Right ventricle myocardium superior (tissue), 1 donor: ENCODE measurements around the gene PCBP1. TPM values are rescaled to one million over a fixed set of nuclear protein-coding genes. Genes with fewer than 3 reads are reported as not detected.
A peak's percentile ranks its signal among the peaks of the same experiment; 100 is the strongest.
"Not testable (repeated sequence)": the region's sequence is repeated elsewhere in the genome, so short reads cannot be mapped to it uniquely, and the experiment has no call there.

ENCODE experiments used
- ATAC-seq: fragments of 200-7000 bp; cut with Tn5 transposase; one replicate; pipeline ENCODE4 v1.9.1; 2020; ENCODE audit warnings: mild to moderate bottlenecking; ENCODE audit not compliant: poor library complexity
- DNase-seq: peaks from one replicate; pipeline ENCODE4 v3.0.0-alpha.2; 2020
- intact Hi-C: fragments of 100-400 bp; cut with DNase I; formaldehyde crosslinking; loops from one replicate; pipeline ENCODE4 v1.11.2; 2022
- total RNA-seq: library from RNA; stranded (reverse); fragmentation: NEBNext Ultra II Directional; extraction: Animal tissue kit (Norgen Biotek cat#: 25700); gene quantifications from one replicate; pipeline ENCODE4 v1.2.1, GENCODE V29; 2021
- donor health status: DM: no; HTN: yes; CAD: no; lungs with severe emphysema.

Gene PCBP1
- total RNA-seq, 1 donor from 2014 or later, result 201 TPM

DNA sequence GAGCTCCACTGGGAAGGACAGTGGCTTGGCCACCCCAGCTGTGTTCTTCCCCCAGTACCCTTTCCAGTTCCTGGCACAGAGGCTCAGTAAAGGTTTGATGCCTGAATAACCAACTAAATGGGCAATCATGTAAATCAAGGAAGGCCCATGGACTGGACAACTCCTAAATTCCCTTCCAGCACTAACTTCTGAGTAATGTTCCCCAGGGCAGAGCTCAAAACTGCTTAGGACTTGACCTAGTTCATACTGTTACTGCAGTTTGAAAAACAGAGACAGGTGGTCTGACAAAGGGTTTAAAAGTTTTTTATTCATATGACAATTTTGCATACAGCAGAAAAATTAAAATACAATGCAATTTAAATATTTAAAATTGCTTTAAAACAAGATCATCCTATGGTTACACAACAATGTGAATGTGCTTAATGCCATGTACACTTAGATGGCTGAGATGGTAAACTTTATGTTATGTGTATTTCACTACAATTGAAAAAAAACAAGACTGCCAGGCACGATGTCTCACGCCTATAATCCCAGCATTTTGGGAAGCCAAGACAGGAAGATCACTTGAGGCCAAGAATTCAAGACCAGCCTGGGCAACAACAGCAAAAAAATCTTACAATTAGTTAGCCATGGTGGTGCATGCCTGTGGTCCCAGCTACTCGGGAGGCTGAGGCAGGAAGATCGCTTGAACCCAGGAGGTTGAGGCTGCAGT is 26.2 kb downstream of the PCBP1 start:
- DNase-seq (no peak), ATAC-seq (no peak)
- intact Hi-C loops, result no loop called here

DNA sequence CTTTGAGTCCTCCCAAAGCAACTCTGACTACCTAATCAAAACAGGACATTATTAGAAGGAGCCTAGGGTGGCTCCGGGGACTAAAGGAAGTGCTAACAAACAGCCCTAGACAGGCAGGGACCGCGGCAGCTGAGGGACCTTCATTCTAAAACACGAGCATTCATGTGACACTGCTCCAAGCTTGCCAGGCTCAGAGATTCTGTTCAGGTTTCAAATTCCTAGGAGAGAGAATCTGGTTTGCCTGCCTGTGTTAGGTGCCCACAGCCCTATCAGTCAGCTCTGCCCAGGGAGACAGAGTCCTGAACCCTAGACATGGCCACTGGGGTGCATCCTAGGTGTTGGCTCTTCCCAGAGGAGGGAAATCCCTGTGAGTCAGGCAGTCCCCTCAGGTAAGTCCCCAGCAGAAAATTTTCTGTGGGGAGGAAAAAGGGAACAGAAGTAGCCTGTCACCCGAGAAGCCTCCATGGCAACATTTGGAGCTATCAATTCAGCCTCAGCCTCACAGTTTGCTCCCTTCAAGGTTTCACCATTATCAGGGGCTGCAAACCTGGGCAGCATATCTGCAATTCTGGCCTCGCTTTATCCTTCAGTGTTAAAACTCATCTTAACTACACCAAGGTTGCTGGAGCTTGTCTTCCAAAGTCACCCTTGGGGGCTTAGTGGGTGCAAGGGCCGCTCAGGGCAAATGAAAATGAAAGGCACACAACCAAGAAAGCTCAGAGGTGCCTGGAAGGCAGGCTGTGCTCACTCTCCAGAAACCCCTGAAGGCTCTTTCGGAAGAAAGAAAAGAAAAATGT is 28.6 kb downstream of the PCBP1 start:
- peak; percentile 47 for DNase-seq
- peak; percentile 49 for ATAC-seq
- intact Hi-C loops, result no loop called here

DNA sequence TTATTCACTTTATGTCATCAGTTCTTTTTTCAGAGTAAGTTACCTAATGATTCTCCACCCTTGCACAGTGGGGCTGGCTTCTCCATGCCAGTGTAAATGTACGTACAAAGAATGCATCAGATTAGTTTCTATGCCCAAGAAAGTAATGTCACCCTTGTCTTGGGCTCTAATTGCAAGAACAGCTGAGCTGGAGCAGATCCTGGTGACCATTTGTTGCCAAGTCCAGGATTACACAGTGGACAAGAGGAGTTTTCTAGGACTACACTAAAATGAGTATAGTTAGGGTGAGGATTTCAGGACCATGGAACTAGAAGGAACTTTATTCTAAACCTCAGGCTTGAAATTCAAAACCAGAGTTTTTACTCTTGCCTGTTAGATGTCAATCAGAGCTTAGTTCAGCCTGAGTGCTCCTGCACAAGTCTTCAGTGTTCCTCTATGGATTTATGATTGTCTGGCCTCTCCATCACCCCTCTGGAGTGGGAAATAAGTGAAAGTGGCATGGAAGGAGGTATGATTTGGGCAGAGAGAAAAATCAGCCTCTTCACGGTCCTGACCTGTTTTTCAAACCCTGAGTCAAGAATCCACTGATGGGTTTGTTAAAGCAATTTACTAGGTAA is 29.8 kb downstream of the PCBP1 start:
- ATAC-seq, result no peak
- intact Hi-C loops, result no loop called here
- DNase-seq, result no peak

DNA sequence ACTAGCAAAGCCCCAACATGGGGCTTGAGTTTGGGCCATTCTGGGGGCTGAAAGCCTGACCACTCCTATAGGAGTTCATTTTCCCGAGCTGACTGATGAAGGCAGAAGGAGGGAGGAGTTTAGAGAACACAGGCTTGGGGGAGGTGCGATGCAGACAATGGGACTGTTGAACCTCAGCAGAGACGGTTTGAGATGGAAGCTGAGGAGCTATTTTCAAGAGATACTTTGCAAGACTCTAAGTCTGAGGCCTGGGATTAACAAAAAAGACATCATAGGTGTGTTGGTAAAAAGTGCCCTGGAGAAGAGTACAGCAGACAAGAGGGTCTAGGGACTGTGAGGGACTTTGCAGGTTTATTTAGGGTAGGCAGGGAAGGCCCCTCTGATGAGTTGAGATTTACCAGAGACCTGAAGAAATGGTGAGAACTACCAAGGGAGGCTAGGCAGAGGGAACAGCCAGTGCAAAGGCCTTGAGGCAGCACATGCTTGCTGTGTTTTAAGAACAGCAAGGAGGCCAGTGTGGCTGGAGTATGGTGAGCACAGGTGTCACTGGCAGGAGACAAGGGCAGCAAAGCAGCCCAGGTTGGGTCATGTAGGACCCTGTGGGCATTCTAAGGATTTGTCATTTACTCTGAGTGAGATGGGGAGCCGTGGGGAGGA is 31.6 kb downstream of the PCBP1 start:
- DNase-seq, result no peak
- intact Hi-C loops, result no loop called here
- ATAC-seq, result no peak

DNA sequence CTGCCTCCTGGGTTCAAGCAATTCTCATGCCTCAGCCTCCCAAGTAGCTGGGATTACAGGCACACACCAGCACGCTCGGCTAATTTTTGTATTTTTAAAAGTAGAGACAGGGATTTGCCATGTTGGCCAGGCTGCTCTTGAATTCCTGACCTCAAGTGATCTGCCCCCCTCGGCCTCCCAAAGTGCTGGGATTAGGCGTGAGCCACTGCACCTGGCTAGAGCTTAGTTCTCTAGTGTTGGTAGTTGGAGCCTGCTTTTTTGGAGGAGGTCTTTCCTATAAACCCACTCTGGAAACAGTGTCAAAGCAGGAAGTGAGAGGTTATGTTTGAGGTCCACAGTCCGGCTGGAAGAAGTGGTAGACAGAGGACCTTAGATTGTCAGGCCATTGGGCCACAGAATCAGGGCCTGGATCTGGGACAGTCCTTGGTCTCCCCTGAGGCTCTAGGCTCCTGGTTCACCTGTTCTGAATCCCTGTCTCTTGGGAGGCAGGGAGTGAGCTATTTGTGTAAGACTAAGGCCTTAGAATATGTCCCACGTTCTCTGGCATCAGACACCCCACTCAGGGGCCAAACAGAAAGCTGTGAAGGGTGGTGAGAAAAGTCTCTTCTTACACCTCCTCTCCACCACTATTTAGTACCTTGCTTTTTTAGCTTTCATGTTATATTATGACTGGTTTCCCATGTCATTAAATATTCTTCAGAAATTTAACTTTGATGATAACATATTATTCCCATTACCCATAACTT is 34.5 kb downstream of the PCBP1 start:
- intact Hi-C loops, result no loop called here
- ATAC-seq (no peak), DNase-seq (no peak)

DNA sequence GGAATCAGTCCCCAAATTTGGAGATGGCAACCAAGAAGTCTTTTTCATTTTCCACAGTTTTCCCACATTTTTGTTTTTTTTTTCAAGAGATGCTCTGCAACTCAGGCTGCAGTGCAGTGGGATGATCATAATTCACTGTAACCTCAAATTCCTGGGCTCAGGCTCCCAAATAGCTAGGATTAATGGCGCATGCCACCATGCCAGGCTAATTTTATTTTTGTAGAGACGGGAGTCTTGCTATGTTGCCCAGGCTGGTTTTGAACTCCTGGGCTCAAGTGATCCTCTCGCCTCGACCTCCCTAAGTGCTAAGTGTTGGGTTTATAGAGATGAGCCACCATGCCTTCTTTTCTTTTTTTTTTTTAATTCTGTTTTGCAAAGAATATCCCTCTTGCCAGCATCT is 35.2 kb downstream of the PCBP1 start:
- intact Hi-C loops, result no loop called here
- DNase-seq, result no peak
- no peak for ATAC-seq

DNA sequence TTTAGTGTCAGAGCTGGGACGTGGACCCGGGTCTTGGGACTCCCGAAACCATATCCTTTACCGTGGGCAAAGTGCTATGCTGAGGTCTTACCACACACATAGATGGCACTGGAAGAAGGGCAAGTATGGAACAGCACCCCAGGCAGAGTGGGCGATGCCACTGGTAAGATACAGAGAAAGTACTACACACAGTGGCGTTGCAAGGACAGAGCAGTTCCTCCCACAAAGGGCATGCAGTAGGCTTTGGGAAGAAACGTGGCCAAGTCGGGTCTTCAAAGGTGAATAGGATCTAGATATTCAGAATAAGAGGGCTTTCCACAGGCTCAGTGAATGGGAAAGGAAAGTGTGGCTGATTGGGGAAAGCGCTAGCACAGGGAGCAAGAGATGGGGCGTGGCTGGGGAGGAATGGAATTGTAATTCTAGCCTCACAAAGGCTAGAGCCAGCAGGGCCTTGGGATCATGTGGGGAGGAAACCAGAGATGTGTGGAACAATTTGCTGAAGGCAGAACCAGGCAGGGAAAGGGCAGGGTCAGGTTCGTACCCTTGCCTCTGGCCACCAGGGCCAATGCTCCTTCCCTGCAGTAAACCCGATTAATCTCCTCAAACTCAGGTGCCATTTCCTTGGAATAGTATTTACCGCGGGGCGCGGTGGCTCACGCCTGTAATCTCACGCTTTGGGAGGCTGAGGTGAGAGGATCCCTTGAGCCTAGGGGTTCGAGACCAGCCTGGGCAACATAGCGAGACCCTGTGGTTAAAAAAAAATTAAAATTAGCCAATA is 36.0 kb downstream of the PCBP1 start:
- ATAC-seq (peak; percentile 61), DNase-seq (peak; percentile 64)
- intact Hi-C loops, result no loop called here

DNA sequence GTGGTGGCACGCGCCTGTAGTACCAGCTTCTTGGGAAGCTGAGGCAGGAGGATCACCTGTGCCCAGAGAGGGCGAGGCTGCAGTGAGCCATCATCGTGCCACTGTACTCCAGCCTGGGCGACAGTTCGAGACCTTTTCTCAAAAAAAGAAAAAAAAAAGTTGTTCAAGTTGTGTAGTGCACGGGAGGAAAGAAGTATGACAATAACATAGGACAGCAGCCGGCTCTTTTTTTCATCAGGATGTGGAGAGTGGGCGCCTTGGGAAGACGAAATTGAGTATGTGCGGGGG is 36.5 kb downstream of the PCBP1 start:
- intact Hi-C loops, result no loop called here
- no peak for DNase-seq
- no peak for ATAC-seq

DNA sequence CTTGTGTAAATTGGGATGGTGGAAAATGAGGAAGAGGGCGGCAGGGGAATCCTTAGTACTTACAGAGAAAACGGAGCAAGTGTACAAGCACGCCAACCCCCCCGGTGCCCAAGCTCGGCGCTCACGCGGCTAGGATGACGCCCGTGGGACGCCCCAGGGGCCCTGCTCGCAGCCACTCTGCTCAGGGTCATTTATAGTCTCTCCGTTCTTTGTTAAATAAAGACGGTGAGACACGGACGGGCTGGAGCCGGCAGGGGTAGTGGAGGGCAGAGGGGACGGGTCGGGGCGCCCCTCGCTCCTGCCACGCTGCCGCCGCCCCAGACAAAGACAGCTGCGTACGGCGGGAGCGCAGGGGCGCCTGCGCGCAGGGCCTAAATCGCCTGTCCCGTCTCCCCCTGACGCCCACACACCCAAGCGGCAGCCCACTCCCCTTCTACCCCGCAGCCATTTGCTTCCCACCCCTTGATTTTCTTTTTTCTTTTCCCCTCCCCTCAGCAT is 37.8 kb downstream of the PCBP1 start:
- intact Hi-C loops, result no loop called here
- DNase-seq, result peak; percentile 84
- ATAC-seq, result peak; percentile 68

DNA sequence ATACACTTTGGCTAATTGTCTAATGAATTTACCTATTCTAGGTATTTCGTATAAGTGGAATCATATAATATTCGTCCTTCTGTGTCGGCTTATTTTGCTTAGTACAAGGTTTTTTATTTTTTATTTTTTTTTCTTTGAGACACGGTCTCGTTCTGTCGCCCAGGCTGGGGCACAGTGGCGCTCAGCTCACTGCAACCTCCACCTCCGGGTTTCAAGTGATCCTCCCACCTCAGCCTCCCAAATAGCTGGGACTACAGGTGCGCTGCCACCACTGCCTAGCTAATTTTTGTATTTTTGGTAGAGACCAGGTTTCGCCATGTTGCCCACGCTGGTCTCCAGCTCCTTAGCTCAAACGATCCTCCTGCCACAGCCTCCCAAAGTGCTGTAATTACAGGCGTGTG is 38.2 kb downstream of the PCBP1 start:
- no peak for DNase-seq
- ATAC-seq, result no peak
- intact Hi-C loops, result no loop called here

DNA sequence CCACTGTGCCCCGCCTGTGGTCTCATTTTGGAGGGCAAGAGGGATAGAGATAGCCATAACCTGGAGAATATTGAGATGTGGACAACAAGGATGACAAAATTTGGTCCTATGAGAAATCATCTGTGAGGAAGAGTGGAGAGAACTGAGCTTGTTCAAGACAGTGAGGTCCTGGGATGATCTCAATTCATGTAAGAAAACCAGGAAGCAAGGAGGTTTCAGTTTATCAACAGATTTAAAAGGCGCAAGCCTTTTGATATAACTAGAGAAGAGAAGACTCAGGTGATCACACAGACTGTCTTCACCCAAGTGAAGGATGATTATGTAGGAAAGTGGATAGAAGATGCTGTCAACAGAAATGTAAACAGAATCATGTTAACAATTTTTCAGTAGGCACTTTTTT is 39.1 kb downstream of the PCBP1 start:
- no peak for ATAC-seq
- no peak for DNase-seq
- intact Hi-C loops, result no loop called here

DNA sequence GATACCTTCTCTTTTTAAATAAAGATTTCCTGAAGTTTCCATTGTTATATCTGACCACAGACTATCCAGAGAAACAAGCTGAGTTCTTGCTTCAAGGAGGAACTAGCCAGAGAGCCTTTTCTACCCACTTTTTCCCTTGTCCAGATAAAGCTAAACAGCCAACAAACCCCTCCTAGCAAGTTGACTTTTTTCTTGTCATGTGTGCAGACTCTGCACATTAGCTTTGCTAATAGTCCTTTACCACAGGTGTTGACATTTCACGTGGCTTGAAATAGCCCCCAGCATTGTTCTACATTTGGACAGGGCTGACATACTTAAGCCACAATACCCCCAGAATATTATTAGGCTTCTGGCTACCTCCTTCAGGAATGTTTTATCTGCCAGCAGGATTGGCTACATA is 40.7 kb downstream of the PCBP1 start:
- ATAC-seq (no peak), DNase-seq (no peak)
- intact Hi-C loops, result no loop called here

DNA sequence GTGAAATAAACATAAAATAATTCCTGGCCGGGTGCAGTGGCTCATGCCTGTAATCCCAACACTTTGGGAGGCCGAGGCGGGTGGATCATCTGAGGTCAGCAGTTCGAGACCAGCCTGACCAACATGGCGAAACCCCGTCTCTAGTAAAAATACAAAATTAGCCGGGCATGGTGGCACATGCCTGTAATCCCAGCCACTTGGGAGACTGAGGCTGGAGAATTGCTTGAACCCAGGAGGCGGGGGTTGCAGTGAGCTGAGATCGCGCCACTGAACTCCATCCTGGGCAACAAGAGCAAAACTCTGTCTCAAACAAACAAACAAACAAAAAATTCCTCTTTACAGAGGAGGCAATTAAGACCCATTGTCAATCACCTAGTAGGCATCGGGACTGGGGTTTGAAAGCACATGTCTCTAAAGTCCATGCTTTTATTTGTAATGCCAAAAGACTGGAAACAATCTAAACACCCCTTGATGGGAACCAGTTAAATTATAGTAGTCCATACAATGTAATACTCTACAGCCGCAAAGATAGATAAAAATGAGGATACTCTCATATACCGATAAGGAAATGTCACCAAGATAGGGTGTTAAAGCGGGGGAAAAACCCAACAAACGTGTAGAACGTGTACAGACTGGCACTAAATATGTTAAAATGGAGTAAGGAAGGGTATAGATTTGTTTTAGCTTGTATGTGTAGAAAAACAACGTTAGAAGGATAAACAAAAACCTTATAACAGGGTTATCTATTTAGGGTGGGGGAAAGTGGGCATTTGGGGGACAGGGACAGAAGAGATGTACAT is 44.3 kb downstream of the PCBP1 start:
- DNase-seq, ATAC-seq, intact Hi-C loops: not testable (repeated sequence)

DNA sequence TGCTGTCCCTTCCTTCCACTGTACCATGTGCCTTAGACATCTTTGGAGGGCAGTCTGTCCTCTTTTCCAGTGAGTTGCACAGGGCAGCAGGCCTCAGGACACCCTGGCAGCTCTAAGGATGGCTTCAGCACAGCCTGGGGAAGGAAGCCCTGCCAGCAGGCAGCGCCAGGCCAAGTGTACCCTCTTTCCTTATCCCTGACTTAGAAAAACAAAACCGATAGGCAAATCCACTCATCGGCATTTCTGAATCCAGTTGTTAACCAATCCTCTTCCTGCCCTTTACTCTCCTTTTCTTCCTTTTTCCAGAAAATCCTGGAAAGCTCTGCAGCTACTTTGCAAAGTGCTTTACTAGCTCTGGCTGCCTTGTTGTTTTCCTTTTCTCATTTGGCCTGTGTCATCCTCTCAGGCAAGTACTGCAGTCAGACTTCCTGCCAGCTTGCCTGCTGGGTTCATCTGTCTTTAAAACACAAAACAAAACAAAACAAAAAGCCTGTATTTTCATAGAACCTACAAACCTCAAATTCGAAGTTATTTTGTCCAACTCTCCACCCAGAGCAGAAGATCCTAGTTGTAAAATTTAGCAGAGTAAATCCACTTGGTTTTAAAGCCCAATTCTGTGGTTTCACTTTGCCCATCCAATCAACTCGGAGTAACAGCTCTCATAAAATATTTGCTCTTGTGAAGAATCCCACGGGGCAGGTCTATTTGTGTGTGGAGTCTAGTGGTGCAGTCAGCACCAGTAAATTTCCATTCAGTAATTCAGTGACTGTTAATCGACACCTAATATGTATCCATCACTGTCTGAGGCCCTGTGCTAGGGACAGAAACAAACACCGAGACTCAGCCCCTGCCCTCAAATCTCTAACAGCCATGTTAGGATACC is 45.2 kb downstream of the PCBP1 start:
- DNase-seq (peak; percentile 70), ATAC-seq (peak; percentile 81)
- intact Hi-C loops, result no loop called here

DNA sequence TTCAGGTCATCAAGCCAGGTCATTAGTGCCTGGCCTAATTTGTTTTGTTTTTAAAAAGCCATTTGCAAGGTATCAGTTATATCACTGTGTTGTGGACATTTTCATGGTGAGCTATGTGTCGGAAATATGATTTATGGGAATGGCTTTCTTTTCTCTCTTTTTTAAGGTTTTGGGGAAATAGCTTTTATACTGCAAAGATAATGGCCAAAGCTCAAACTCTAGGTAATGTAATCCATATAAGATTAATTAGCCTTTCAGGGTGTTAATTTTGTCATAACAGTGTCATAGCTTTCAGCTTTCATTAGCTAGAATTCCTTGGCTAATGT is 45.8 kb downstream of the PCBP1 start:
- no peak for ATAC-seq
- intact Hi-C loops, result no loop called here
- no peak for DNase-seq

DNA sequence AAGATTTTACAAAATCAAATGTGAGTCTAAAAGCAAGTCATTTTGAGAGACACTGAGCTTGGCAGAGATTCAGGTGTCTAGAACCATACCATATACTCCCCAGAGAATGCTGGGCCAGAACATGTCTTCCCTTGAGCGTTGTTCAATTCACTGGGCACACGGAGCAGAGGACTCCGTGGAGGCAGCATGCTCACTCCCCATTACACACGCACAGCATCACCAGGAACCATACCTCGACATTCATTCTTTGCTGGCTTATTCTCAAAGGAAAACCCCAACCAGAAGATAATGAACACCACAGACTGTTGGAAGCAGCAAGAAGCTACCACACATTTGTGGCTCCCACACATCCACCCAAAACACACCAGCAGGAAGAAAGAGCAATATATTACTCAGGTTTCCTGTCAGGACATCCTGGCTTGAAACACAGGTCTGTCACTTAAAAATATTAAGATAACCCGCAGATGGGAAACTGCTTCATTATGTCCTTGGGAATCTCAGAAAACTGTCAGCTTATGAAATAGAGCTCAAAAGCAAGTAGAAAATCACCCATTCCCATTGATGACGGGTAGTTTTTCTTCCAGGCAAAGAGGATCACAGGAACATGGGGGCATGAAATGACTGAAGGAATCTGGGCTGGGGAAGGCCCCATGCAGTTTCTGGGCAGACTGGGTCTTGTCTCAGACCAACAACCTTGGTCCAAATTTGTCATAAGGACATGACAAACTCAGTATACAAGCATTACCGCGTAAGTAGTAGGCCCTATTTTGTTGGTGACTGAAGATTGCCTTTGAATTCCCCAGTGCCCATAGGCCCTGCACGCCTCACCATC is 46.4 kb downstream of the PCBP1 start:
- ATAC-seq (peak; percentile 19), DNase-seq (no peak)
- intact Hi-C loops, result no loop called here
